Liver (tissue), 3 donors: Measurements from ENCODE around the gene CD160.

Source experiments
- GABPA ChIP-seq, 2 donors: IDR thresholded peaks in 1 of 2; conservative IDR thresholded peaks in 1 of 2; 2 replicates each; pipeline ENCODE4 v1.6.1; 2016; ENCODE audit warnings: antibody characterized with exemption in 2 of 2, mild to moderate bottlenecking in 1 of 2, moderate library complexity in 1 of 2
- MAX ChIP-seq: IDR thresholded peaks from 2 replicates; pipeline ENCODE4 v1.6.1; 2016; ENCODE audit warnings: antibody characterized with exemption
- RAD21 ChIP-seq, 2 donors: IDR thresholded peaks; 2 replicates each; pipeline ENCODE4 v1.6.1; 2016; ENCODE audit warnings: antibody characterized with exemption in 2 of 2, mild to moderate bottlenecking in 2 of 2
- TAF1 ChIP-seq: conservative IDR thresholded peaks from 2 replicates; pipeline ENCODE4 v1.6.1; 2016; ENCODE audit warnings: antibody characterized with exemption, mild to moderate bottlenecking
- TF ChIP-seq, protein P1 (sequence below): fragments of 150-350 bp; IDR thresholded peaks from 2 replicates; pipeline ENCODE4 v1.5.1; 2017; ENCODE audit warnings: improper control_type of control experiment, low read depth, low read length; ENCODE audit not compliant: missing input control
- TF ChIP-seq, protein P2 (sequence below): IDR thresholded peaks from 2 replicates; pipeline ENCODE4 v1.6.1; 2016; ENCODE audit warnings: antibody characterized with exemption
- donor health status: healthy.
- donor health status: healthy.

DNA sequence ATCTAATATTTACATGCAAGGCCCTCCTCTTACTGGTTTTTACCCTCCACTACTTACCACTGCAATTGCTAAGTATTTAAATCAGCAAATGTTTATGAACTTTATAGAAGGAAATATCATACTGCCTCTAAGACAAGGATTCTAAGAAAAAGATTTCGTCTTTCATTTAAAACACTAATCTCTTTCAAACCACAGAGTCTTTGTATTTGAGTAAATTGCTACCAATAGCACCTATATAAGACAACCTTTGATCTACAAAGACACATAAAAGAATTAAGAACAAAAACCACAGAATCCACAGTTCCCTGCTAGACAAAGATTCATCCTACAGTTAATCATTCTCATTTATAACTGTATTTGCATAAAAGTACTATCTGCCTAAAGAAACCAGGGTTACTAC lies 67.0 kb downstream of the CD160 start:
- TF ChIP-seq, protein P1, sequence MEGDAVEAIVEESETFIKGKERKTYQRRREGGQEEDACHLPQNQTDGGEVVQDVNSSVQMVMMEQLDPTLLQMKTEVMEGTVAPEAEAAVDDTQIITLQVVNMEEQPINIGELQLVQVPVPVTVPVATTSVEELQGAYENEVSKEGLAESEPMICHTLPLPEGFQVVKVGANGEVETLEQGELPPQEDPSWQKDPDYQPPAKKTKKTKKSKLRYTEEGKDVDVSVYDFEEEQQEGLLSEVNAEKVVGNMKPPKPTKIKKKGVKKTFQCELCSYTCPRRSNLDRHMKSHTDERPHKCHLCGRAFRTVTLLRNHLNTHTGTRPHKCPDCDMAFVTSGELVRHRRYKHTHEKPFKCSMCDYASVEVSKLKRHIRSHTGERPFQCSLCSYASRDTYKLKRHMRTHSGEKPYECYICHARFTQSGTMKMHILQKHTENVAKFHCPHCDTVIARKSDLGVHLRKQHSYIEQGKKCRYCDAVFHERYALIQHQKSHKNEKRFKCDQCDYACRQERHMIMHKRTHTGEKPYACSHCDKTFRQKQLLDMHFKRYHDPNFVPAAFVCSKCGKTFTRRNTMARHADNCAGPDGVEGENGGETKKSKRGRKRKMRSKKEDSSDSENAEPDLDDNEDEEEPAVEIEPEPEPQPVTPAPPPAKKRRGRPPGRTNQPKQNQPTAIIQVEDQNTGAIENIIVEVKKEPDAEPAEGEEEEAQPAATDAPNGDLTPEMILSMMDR = no peak
- TF ChIP-seq, protein P2, sequence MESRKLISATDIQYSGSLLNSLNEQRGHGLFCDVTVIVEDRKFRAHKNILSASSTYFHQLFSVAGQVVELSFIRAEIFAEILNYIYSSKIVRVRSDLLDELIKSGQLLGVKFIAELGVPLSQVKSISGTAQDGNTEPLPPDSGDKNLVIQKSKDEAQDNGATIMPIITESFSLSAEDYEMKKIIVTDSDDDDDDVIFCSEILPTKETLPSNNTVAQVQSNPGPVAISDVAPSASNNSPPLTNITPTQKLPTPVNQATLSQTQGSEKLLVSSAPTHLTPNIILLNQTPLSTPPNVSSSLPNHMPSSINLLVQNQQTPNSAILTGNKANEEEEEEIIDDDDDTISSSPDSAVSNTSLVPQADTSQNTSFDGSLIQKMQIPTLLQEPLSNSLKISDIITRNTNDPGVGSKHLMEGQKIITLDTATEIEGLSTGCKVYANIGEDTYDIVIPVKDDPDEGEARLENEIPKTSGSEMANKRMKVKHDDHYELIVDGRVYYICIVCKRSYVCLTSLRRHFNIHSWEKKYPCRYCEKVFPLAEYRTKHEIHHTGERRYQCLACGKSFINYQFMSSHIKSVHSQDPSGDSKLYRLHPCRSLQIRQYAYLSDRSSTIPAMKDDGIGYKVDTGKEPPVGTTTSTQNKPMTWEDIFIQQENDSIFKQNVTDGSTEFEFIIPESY = no peak
- no peak for TF ChIP-seq GABPA (IDR thresholded peaks at IDR 0.05 in 1 of 2, conservative IDR thresholded peaks at IDR 0.05 in 1 of 2)
- no peak for TF ChIP-seq RAD21 (IDR thresholded peaks at IDR 0.05)
- TF ChIP-seq TAF1 = no peak
- TF ChIP-seq MAX = no peak
